ENCODE measurements around the gene SLC9A9. TPM values are rescaled to one million over a fixed set of nuclear protein-coding genes. Genes with fewer than 3 reads are reported as not detected.

SLC9A9 gene
- total RNA-seq, 1 donor from 2014 or later = 12.2 TPM

DNA sequence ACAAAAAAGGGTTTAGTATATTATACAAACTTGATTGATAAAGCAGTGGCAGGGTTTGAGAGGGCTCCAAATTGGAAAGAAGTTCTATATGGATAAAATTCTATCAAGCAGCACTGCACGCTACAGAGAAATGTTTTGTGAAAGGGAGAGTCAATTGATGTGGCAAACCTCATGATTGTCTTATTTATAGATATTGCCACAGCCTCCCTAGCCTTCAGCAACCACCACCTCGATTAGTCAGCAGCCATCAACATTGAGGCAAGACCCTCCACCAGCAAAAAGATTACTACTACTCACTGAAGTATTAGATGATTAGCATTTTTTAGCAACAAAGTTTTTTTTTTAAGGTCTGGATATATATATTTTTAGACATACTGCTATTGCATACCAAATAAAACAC lies 432.0 kb downstream of the SLC9A9 start:
- no peak for DNase-seq (ENCODE audit: low spot score)

DNA sequence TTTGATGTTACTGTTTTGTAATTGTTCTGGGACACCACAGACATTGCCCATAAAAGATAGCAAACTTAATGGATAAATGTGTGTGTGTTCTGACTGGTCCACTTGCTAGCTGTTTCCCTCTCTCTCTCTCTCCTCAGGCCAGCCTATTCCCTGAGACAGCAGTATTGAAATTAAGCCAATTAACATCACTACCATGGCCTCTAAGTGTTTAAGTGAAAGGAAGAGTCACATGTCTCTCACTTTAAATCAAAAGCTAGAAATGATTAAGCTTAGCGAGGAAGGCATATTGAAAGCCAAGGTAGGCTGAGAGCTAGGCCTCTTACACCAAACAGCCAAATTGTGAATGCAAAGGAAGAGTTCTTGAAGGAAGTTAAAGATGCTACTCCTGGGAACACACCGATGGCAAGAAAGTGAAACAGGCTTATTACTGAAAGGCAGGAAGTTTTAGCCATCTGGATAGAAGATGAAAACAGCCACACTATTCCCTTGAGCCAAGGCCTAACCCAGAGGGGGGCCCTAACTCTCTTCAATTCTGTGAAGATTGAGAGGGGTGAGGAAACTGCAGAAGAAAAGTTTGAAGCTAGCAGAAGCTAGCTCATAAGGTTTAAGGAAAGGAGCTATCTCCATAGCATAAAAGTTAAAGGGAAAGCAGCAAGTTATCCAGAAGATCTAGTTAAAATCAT lies 433.6 kb downstream of the SLC9A9 start:
- DNase-seq (ENCODE audit: low spot score) = no peak

DNA sequence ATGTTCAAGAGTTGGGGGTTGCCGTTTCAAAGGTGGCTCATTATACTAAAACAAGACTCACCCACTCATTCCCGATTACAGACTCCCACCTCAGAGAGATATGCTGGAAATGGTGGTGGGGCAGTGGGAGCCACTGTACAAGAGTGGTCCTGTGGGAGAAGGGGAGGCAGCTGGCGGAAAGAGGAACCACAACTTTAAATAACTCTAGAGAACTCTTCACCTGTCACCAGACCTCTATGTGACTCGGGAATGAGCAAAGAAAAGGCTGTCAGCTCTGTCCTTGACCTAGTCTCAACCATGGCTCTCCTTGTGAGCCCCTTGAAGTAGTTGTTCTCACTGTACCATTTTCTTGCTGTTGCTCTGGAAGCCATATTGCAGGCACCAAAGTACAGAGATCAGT lies 434.9 kb downstream of the SLC9A9 start:
- DNase-seq (ENCODE audit: low spot score) = no peak

DNA sequence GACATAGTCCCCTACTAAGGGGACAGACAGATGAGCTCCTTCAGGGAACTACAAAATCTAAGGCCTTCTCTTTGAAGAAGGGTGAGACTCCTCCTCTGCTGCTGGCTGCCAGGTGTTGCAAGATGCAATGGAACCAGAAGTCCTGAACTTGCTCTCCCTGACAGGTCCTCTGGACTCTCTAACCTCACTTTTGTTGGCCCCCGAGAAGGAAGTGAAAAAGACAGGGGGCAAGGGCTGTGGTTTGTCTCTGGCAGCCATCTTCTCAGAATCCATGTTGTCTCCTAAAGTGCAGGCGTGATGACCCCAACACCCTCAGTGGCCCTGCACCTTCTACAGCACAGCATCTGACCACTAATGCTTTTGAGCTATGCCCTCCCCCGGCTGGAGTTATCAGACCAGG lies 436.2 kb downstream of the SLC9A9 start:
- no peak for DNase-seq (ENCODE audit: low spot score)

DNA sequence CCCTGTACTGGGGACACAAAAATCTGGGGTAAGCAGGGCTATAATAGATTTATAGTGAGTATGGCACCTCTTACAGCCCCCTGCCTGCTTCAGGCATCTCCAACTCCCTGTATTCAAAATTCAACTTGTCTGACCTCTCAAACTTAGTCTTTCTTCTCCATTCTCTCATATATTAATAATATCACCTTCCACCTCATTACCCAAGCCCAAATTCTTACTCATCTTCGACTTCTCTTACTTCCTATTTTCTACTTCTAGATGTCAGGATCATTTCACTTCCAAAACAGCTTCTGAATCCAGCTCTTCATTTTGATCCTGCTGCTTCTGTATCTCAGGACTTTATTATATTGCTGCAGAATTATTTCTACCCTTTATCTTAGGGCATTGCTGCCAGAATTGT lies 438.0 kb downstream of the SLC9A9 start:
- no peak for DNase-seq (ENCODE audit: low spot score)

DNA sequence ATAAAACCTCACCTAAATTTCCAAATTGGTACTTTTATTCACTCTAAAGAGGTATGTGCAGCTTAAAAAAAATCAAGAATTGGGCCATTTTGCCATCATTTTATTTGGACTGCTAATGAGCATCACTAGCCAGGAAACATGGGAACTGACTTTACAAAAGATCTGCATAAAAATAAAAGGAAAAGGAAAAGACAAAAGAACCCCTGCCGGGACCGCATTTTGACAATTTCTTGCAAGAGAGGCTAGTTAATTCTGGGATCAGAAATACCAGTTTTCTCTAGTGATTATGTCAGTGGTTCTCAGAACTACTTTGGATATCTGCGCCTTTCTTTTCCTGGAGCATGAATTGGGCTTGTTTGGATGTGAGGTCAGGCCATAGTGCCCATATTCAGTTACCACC lies 439.5 kb downstream of the SLC9A9 start:
- no peak for DNase-seq (ENCODE audit: low spot score)

DNA sequence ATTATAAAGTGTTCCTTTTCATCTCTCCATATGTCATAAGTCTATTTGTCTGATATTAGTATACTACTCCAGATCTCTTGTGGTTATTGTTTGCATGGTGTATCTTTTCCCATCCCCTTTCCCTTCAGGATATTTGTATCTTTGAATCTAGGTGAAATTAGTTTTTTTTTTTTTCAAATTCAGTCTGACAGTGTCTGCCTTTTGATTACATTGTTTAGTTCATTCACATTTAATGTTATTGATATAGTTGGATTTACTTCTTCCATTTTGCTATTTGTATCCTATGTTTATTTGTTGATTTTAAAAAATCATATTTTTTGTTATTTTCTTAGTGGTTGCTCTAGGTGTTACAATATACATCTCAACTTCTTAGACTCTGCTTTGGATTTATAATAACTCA lies 445.7 kb downstream of the SLC9A9 start:
- no peak for DNase-seq (ENCODE audit: low spot score)

DNA sequence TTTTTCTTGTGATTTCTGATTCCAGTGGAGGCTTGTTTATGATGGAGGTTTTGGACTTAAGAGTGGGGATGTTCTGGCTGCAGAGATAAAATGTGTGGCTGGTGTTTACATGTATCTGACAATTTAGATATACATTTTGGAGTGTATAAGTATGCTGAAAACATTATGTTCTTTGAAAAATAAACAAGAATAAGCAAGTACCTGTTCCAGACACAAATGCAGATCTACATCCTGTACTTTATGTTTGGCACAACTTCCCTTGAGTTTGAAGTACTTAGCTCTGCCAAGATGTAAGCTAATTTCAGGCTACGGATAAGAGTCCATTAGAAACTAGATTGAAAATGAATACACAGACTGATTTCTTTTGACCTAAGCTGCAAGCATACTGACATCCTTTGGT lies 451.5 kb downstream of the SLC9A9 start:
- no peak for DNase-seq (ENCODE audit: low spot score)

DNA sequence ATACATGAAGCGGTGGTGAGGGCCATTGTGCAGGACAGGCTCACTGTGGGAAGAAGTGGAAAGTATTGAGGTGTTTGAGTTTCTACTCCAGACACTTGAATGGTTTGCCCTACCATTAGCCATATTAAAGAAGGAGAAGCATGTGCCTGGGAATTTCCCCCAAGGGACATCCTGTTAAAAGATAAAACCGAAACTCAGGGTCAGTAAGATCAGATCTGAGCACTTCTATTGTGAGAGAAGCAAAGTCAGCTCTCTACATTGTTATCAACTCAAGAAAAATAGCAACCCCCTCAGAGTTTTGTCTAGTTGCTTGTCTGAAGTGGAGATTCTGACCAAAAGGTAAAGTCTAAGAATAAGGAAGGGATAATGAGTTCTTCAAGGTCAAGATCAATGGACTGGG lies 458.9 kb downstream of the SLC9A9 start:
- no peak for DNase-seq (ENCODE audit: low spot score)

DNA sequence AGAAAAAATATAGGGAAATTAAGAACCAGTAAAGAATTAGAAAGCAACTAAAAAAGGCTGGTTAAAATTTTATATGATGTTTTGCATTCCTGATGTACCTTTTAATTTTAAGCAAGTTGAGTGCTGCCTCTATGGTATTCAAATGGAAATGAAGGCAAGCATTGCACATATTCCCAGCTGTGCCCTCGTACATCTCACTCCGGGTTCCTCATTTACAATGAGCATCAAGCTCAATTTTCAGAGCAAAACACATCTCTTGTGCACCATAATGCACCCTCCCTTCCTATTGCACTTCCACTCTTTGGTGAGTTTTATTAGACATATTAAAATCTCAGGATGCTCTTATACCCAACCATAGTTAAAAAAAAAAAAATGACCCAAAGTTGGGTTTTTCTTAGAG lies 460.8 kb downstream of the SLC9A9 start:
- DNase-seq (ENCODE audit: low spot score) = no peak

DNA sequence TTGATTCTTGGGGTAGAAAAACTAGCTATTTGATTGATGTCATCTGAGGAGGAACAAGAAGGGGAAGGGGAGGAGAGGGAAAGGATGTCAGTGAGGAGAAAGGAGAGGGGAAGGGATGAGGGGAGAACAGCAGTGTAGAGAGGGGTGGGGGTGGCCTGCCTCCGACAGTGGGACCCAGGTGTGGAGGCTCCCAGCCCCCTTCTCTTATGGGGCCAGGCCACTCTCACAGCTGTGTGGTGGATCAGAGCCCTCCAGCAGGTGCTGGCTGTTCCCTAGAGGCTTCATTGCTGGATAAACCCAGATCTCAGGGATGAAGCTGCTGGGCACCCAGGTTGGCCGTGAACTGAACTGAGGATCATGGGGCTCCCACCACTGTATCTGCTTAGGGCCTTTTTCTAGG lies 464.2 kb downstream of the SLC9A9 start:
- no peak for DNase-seq (ENCODE audit: low spot score)

DNA sequence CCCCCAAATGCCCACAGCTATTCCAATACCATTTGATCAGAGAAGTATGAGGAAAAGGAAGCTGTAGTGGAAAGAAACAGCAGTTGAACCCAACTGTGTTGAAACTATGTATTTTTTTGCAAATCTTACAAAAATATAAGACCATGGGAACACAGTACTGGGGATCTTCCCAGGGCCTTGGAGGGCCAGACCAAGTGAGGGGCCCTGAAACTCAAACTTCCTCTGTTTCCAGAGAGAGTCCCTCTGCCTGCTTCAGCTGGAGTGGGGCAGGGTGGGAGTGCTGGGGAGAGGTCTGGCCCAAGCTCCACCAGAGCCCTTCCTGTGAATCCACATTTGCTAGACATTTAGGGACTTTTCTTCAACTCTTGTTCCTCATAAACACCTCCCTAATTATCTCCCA lies 464.8 kb downstream of the SLC9A9 start:
- DNase-seq (ENCODE audit: low spot score) = no peak

DNA sequence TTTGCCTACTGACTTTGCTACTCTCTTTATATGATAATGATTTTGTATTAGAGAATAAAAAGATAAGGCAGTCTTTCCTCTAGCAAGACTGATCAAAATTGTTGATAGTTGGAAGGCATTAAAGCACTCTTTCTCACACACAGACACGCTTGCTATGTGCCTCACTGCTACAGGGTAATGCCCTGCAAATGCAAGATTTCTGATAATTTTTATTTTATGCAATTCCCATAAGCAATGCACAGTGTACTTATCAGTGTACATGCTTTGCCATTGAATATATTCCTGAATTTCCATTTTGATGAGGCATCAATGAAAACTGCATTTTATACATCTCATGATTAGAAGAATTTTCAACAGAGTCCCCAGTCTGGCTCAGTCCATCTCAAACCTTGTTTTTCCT lies 465.5 kb downstream of the SLC9A9 start:
- DNase-seq (ENCODE audit: low spot score) = no peak

DNA sequence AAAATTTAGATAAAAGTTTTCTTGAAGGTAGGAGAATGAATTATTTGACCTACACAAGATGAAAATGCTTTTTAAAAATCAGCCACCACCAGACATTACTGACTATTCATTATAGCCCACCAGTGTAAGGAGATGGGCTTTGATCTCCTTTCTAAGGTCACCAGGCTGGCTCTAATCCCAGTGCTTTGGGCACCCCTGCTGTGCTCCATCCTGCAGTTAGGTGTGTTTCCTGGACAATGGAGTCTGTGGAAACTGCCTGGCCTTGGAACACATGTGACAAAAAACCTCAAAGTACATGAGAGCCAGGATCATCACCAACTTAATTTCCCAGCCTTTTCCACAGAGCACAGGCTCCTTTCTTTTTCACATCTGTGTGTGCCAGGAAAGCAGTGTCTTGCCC lies 467.8 kb downstream of the SLC9A9 start:
- DNase-seq (ENCODE audit: low spot score) = no peak

DNA sequence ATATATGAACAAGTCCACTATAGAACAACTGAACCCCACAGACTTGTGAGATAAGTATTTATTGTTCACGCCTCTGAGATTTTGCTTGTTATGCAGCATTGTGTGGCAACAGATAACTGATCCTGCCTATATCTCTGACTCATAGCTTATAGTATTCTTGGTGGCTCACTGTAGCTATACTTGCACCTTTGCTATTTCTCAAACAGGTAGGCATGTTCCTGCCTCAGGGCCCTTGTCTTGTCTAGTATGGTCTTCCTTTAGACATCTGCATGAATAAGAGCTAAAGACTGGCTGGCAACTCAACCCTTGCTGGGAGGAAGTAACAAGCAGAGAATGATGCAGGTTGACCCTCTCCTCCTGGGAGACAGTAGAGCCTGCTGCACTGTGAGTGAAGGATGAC lies 472.6 kb downstream of the SLC9A9 start:
- no peak for DNase-seq (ENCODE audit: low spot score)

DNA sequence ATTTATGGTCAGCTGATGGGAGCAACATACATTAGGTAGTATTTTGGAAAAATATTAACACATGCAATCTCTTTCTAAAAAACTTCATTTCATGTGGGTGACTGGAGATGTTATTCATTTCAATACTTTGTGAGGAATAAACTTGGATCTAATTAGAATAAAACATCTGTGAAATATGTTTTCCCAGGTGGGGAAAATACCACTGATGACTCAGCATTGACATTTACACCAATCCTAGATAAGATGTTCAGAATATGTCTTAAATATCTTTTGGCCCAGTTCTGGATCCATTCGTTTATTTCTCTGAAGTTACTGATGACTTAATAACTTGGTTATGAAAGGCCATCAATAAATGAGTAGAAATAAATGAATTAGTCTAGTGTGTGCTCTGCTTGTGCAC lies 481.1 kb downstream of the SLC9A9 start:
- DNase-seq (ENCODE audit: low spot score) = no peak

DNA sequence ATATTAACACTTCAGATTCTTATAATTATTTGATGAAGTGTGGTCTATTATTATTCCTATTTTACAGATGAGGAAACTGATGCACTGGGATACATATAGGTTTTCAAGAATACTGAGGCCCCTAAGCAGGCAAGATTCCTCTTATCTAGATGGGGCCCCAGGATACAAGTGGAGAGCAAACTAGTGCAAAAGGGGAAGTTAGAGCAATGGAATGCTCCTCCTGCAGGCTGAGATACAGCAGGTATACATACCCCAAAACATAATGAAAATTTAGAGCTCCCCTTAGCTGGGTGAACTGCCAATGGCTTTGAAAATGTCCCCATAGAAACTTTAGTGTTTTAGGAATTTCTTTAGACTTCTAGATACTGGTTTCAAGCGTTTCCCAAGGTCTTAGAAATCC lies 481.6 kb downstream of the SLC9A9 start:
- no peak for DNase-seq (ENCODE audit: low spot score)

DNA sequence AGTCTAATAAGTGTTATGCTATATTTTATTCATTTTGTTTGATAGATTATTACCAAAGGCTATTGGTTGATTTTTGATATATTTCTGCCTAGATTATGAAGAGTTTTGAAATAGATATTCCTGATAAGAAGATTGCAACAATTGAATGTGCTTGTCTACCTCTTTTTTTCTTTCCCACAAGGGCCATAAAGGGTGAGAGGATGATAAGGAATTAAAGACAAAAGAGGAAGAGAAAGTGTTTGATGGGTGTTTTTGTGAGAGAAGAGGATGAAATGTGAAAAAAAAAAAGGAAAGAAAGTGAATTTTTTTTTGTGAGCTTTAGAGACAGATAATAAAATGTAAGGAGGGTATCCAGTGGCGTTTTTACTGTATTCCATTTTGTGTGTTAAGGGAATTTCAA lies 484.3 kb downstream of the SLC9A9 start:
- DNase-seq (ENCODE audit: low spot score) = no peak

DNA sequence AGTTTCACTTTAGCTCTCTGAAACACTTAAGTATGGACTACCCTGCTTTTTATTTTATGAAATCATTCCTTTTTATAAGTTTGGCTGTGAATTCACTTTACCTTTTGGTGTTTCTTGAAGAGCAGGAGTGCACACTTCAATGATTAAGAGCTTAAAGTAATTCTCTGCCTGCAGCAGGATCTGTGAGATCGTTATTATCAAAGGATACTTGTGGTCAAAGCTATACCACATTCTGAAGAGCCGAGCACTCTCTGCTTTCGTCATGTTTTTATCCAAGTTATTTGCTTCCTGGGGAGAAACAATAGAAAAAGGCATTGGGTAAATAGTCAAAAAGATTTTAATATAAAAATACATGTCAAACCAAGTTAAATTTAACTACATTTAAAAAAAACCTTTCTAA lies 485.0 kb downstream of the SLC9A9 start:
- no peak for DNase-seq (ENCODE audit: low spot score)

DNA sequence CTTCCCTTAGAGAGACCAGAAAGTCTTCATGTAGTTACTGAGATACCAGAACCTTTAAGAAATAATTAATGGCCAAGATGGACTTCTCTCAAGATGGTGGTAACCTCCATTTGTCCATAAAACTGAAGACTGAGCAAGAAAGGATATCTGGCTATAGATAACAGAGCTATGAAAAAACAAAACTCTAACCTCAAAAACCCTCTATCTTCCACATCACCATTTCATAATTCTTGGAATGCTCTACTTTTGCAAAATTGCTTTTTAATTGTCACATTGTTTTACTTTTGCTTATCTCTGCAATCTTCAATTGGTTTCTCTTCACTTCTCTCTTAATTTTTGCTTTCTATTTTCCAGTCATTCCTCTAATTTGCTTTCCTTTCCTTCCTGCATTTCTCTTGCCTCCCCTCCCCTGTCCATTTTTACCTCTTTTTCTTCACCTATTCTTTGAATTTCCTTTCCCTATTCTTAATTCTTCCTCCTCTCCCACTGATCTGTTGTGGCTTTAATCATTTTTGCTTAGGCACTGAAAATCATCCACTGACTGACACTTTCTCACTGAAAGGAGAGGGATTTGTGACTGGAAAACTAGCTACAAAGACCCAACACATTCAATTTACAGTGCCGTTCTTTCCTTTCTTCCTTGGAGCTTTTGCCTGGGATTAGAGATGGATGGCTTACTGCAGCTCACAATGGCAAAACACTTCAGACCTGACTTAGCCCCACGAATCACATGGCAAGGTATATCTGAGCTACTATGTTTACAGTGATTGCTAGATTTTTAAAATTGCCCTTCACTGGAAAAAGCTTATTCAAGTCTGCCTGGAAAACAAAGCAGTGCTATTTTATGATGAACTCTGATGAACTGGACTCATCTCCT lies 485.9 kb downstream of the SLC9A9 start:
- no peak for DNase-seq (ENCODE audit: low spot score)

DNA sequence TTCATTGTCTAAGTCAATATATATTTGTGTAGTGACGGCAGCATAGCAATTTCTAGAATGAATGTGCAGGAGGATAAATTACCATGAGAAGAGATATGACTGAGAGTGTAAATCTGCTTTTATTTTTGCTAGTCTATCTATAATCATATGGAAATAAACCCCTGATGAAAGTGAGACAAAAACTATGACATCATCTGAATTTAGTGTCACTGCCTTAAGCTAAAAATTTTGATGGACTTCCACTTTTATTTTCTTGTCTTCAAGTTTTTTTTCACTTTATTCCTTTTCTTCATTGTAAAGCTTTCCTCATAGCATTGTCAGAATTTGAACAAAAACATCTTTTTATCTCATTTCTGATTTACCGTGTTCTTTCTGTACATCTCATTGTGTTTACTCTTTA lies 486.7 kb downstream of the SLC9A9 start:
- no peak for DNase-seq (ENCODE audit: low spot score)

DNA sequence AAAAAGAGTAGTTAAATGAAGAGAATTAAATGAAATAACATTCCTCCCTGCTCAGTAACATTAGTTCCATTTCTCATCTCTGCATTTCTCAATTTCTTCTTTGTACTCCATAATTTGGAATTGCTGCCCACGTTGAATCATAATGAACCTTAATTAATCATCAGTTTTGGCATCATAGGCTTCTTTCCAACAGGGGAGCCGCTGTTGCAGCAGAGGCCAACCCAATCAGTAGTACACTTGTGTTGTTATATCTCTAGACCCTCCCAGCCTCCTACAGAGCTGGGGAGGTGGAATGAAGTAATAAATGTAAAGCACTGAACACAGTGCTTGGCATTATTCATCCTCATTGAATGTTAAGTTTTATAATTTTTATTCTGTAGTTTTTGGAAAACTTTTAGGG lies 488.0 kb downstream of the SLC9A9 start:
- no peak for DNase-seq (ENCODE audit: low spot score)

DNA sequence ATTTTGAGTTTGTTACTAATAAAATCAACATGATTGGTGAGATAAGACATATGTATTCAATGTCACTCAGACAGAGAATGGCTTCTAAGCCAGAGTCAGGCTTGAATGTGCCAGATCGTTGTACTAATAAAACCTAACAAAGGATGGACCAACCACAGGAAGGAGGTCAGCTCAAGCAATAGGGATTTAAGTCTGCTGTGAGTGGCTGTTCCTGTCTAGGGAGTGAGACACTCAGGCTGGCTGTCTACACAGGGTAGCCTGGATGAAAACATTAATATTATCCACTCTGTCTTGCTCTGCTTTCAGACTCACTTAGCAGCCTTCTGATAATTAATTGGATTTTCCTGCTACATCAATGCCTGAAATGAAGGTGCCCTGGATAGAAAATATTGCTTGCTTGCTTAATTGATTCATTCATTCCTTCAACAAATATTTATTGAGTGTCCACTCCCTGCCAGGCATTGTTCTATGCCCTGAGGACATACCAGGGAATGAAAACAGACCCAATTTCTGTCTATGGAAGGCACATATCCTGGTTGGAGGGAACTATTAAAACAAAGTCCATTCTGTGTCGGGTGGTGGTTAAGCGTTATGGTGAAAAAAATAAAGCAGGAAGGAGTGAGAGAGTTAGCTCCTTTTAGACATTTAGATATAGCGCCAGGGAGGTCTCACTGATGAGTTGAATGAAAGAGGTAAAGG lies 489.3 kb downstream of the SLC9A9 start:
- peak; percentile 70 for DNase-seq (ENCODE audit: low spot score)

Measured in mucosa of gallbladder (tissue), 1 donor.